ENCODE results near the gene PACRG.

PACRG gene

DNA sequence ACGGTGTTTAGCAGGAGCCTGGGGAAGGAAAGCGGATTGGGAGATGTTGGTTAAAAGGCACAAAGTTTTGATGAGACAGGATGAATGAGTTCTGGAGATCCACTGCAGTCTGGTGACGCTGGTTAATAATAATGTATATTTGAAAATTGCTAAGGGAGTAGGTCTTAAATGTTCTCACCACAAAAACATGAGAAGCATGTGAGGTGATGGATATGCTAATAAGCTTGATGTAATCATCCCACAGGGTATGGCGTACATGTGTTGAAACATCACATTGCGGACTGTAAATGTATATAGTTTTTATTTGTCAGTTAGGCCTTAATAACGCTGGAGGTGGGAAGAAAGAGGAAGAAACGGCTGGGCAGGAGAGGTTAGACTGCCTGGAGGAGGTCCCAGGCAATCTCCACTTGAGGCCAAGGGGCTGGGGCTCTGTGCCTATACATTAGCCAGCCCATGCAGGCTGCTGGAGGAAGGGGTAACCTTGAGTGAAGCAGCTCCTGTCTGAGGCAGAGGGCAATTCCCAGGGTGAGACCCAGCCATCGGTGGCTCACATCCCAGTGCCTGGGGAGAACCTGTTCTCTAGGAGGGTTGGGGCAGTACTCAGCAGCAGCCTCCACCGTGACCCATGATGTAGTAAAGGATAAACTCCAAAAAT lies 498.5 kb downstream of the PACRG start:
- DNase-seq (ENCODE audit: extremely low read depth, low read depth) = no peak
- TF ChIP-seq, protein P1, sequence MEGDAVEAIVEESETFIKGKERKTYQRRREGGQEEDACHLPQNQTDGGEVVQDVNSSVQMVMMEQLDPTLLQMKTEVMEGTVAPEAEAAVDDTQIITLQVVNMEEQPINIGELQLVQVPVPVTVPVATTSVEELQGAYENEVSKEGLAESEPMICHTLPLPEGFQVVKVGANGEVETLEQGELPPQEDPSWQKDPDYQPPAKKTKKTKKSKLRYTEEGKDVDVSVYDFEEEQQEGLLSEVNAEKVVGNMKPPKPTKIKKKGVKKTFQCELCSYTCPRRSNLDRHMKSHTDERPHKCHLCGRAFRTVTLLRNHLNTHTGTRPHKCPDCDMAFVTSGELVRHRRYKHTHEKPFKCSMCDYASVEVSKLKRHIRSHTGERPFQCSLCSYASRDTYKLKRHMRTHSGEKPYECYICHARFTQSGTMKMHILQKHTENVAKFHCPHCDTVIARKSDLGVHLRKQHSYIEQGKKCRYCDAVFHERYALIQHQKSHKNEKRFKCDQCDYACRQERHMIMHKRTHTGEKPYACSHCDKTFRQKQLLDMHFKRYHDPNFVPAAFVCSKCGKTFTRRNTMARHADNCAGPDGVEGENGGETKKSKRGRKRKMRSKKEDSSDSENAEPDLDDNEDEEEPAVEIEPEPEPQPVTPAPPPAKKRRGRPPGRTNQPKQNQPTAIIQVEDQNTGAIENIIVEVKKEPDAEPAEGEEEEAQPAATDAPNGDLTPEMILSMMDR (IDR thresholded peaks at IDR 0.05; ENCODE audit: low read depth, low read length) = no peak

- TF ChIP-seq, protein P1 (IDR thresholded peaks at IDR 0.05; ENCODE audit: low read depth, low read length) = no peak
- no peak for DNase-seq (ENCODE audit: extremely low read depth, low read depth)
These were observed 499.2 kb downstream of the PACRG start for GRCh38 chr6:163226836-163227485.

- DNase-seq (ENCODE audit: extremely low read depth, low read depth) = no peak
- TF ChIP-seq, protein P1 (IDR thresholded peaks at IDR 0.05; ENCODE audit: low read depth, low read length) = no peak
These were observed 500.3 kb downstream of the PACRG start for GRCh38 chr6:163228041-163228440.

GRCh38 chr6:163229050-163229449 lies 501.3 kb downstream of the PACRG start:
- TF ChIP-seq, protein P1 (IDR thresholded peaks at IDR 0.05; ENCODE audit: low read depth, low read length) = no peak
- no peak for DNase-seq (ENCODE audit: extremely low read depth, low read depth)

GRCh38 chr6:163230901-163231300 lies 503.1 kb downstream of the PACRG start:
- TF ChIP-seq, protein P1 (IDR thresholded peaks at IDR 0.05; ENCODE audit: low read depth, low read length) = no peak

GRCh38 chr6:163231356-163232014 lies 503.7 kb downstream of the PACRG start:
- TF ChIP-seq, protein P1 (IDR thresholded peaks at IDR 0.05; ENCODE audit: low read depth, low read length) = no peak

More at GRCh38 chr6:163230901-163231300, 503.1 kb downstream of the PACRG start:
- DNase-seq (ENCODE audit: extremely low read depth, low read depth) = no peak

DNA sequence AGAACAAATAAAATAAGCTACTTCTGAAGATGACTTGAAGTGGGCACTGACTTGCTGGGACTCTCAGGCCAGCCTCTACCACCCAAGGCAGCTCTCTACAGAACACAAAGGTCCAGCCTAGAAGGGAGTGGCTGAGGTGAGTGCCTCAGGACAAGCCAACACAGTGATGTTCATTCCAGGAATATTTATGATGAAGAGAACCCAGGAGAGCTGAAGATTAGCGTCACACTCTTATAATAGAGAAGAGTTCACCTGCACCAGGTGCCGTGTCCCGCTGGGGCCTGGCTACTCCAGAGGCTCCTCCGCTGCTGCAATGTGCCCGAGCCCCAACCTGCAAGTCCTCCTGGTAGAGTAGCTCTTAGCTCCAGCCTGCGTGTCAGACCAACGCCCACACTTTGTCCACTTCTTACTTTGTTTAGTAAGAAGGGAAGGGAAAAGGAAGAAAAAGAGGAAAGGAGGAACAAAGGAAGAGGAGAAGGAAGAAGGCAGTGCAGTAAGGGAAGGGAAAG lies 504.3 kb downstream of the PACRG start:
- no peak for DNase-seq (ENCODE audit: extremely low read depth, low read depth)
- TF ChIP-seq, protein P1 (IDR thresholded peaks at IDR 0.05; ENCODE audit: low read depth, low read length) = no peak

More at GRCh38 chr6:163231356-163232014, 503.7 kb downstream of the PACRG start:
- no peak for DNase-seq (ENCODE audit: extremely low read depth, low read depth)

All from AG09319 (cell line).